Measurements from ENCODE around the gene XAF1. TPM values are rescaled to one million over a fixed set of nuclear protein-coding genes. Genes with fewer than 3 reads are reported as not detected.

Gene XAF1
- total RNA-seq, 1 experiment from 2014 or later = 0.20 TPM

GRCh38 chr17:6711681-6712057 is 44.2 kb upstream of the XAF1 start:
- ChIA-PET POLR2A (no interaction called here), CTCF (interaction anchor here (1.6 to 4.9 kb wide), 10 partner anchors 10 to 199 kb away, joined by 4 to 104 read pairs (median 11); partner anchors contain the start of gene TEKT1)
- H3K27ac Mint-ChIP-seq = no peak overlapping the region
- TF ChIP-seq ZNF281 (CRISPR knock-in tag; IDR thresholded peaks at IDR 0.05) = no peak
- TF ChIP-seq JUN (CRISPR knock-in tag; IDR thresholded peaks at IDR 0.05) = no peak
- no peak for TF ChIP-seq CBFB (CRISPR knock-in tag; IDR thresholded peaks at IDR 0.05; ENCODE audit: low read depth)
- TF ChIP-seq TEAD4 (CRISPR knock-in tag; IDR thresholded peaks at IDR 0.05) = no peak
- no peak for ATAC-seq
- peaks cover 54% of the 10 kb centered on the region for H3K27me3 Mint-ChIP-seq (ENCODE audit: low read depth)
- DNase-seq (ENCODE audit: low spot score) = no peak
- H3K4me1 Mint-ChIP-seq = peaks cover 21% of the 10 kb centered on the region
- H3K4me3 Mint-ChIP-seq = no peak overlapping the region
- H3K9me3 Mint-ChIP-seq = peaks cover 17% of the 10 kb centered on the region
- peaks cover 4% of the 10 kb centered on the region for H3K36me3 Mint-ChIP-seq

- Mint-ChIP-seq H3K36me3 (peaks cover 4% of the 10 kb centered on the region), H3K27ac (no peak overlapping the region), H3K27me3 (ENCODE audit: low read depth) (peaks cover 57% of the 10 kb centered on the region), H3K4me3 (peak overlapping the region; percentile 92), H3K9me3 (peaks cover 20% of the 10 kb centered on the region), H3K4me1 (peaks cover 21% of the 10 kb centered on the region)
- TF ChIP-seq ZNF219 (CRISPR knock-in tag; IDR thresholded peaks at IDR 0.05; ENCODE audit: borderline replicate concordance) (no peak), ELF4 (CRISPR knock-in tag; IDR thresholded peaks at IDR 0.05; ENCODE audit: low read depth) (no peak), GTF2I (CRISPR knock-in tag; conservative IDR thresholded peaks at IDR 0.05) (0 out of 2 replicates have a peak, but pooled peaks have one; percentile 25), ZNF416 (CRISPR knock-in tag; IDR thresholded peaks at IDR 0.05) (no peak), RELA (CRISPR knock-in tag; IDR thresholded peaks at IDR 0.05; ENCODE audit: borderline replicate concordance) (no peak), SOX15 (CRISPR knock-in tag; IDR thresholded peaks at IDR 0.05) (no peak), TP53 (CRISPR knock-in tag; IDR thresholded peaks at IDR 0.05) (no peak), HMGA2 (CRISPR knock-in tag; IDR thresholded peaks at IDR 0.05) (no peak), ETV6 (CRISPR knock-in tag; IDR thresholded peaks at IDR 0.05) (0 out of 2 replicates have a peak, but pooled peaks have one; percentile 25), TEAD1 (CRISPR knock-in tag; IDR thresholded peaks at IDR 0.05) (no peak), HMGXB4 (CRISPR knock-in tag; IDR thresholded peaks at IDR 0.05) (no peak)
- peak; percentile 65 for DNase-seq (ENCODE audit: low spot score)
- peak; percentile 49 for ATAC-seq
- ChIA-PET CTCF (interaction anchor here (0.6 to 4.9 kb wide), 32 partner anchors 8 to 1273 kb away, joined by 3 to 104 read pairs (median 4); partner anchors contain the start of genes ALOX12, C1QBP, TEKT1 and XAF1), POLR2A (no interaction called here)
Observed at GRCh38 chr17:6712058-6712853, 43.6 kb upstream of the XAF1 start.

GRCh38 chr17:6712854-6713129 is 43.1 kb upstream of the XAF1 start:
- Mint-ChIP-seq H3K4me3 (peak overlapping the region; percentile 92), H3K36me3 (peaks cover 9% of the 10 kb centered on the region), H3K27me3 (ENCODE audit: low read depth) (peaks cover 59% of the 10 kb centered on the region), H3K9me3 (peaks cover 26% of the 10 kb centered on the region), H3K27ac (no peak overlapping the region), H3K4me1 (peaks cover 21% of the 10 kb centered on the region)
- ATAC-seq (peak; percentile 3; the same call in 1 of the 2 replicates), DNase-seq (ENCODE audit: low spot score) (no peak)
- TF ChIP-seq ZBTB21 (CRISPR knock-in tag; IDR thresholded peaks at IDR 0.05; ENCODE audit: borderline replicate concordance) (no peak), CBFB (CRISPR knock-in tag; IDR thresholded peaks at IDR 0.05; ENCODE audit: low read depth) (no peak), ZNF263 (CRISPR knock-in tag; IDR thresholded peaks at IDR 0.05; ENCODE audit: low read depth) (no peak), ATF2 (CRISPR knock-in tag; IDR thresholded peaks at IDR 0.05; ENCODE audit: borderline replicate concordance, low read depth) (no peak), CREB1 (CRISPR knock-in tag; IDR thresholded peaks at IDR 0.05) (no peak), ATF1 (CRISPR knock-in tag; IDR thresholded peaks at IDR 0.05) (no peak), PRDM15 (CRISPR knock-in tag; IDR thresholded peaks at IDR 0.05) (no peak), SMAD4 (CRISPR knock-in tag; IDR thresholded peaks at IDR 0.05) (no peak)
- POLR2A ChIA-PET = no interaction called here
- CTCF ChIA-PET = interaction anchor here (0.6 to 4.9 kb wide), 35 partner anchors 8 to 1274 kb away, joined by 3 to 104 read pairs (median 4); partner anchors contain the start of genes ALOX12, C1QBP, TEKT1 and XAF1
